IMR-90 (cell line): ENCODE data around the gene IL34. TPM values are rescaled to one million over a fixed set of nuclear protein-coding genes. Genes with fewer than 3 reads are reported as not detected.

Experiments used
- ATAC-seq: fragments of 200-7000 bp; cut with Tn5 transposase; 2 replicates; pipeline ENCODE4 v1.9.1; 2020; ENCODE audit warnings: low read depth, mild to moderate bottlenecking, moderate library complexity
- BruUV-seq: library from RNA; stranded (reverse); fragments of 400-500 nt; replicated peaks from 2 replicates; lab custom pipeline; 2021; lab: Mats Ljungman, UMichigan
- CTCF ChIA-PET: fragments of 300-600 bp; formaldehyde crosslinking; extraction: SDS; loops from one replicate; lab custom pipeline; 2021; ENCODE audit warnings: antibody characterized with exemption; lab: Yijun Ruan, JAX
- POLR2A ChIA-PET: fragments of 300-600 bp; sonication (Branson Sonifier 250); formaldehyde crosslinking; loops from one replicate; lab custom pipeline; 2022; ENCODE audit warnings: antibody characterized with exemption; ENCODE audit not compliant: unreplicated experiment; lab: Charles Lee
- DNase-seq: peaks from one replicate; pipeline ENCODE4 v3.0.0; 2013
- H2AFZ ChIP-seq: replicated peaks from 2 replicates; pipeline ENCODE3; 2013; ENCODE audit warnings: low read length, mild to moderate bottlenecking; ENCODE audit not compliant: poor library complexity
- H2AK5ac ChIP-seq: 2 replicates; pipeline ENCODE4 v1.6.1; 2013; ENCODE audit warnings: low read depth, low read length, inconsistent platforms
- H2AK9ac ChIP-seq: replicated peaks from 2 replicates; pipeline ENCODE3; 2013; ENCODE audit warnings: mild to moderate bottlenecking, low read depth, low read length, moderate library complexity; ENCODE audit not compliant: poor library complexity
- H2BK120ac ChIP-seq: 2 replicates; pipeline ENCODE4 v1.6.1; 2013; ENCODE audit warnings: low read depth, low read length, inconsistent platforms
- H2BK15ac ChIP-seq: 3 replicates; pipeline ENCODE4 v1.6.1; 2013; ENCODE audit warnings: low read depth, low read length, inconsistent platforms
- H2BK20ac ChIP-seq: 2 replicates; pipeline ENCODE4 v1.6.1; 2013; ENCODE audit warnings: low read depth, mild to moderate bottlenecking, inconsistent platforms, low read length, moderate library complexity
- H2BK5ac ChIP-seq: 2 replicates; pipeline ENCODE4 v1.6.1; 2013; ENCODE audit warnings: mild to moderate bottlenecking, low read depth, low read length, inconsistent platforms; ENCODE audit not compliant: poor library complexity, severe bottlenecking
- H3K14ac ChIP-seq: replicated peaks from 2 replicates; pipeline ENCODE4 v1.6.1; 2013; ENCODE audit warnings: low read depth, low read length, inconsistent platforms
- H3K18ac ChIP-seq: 2 replicates; pipeline ENCODE4 v1.6.1; 2013; ENCODE audit warnings: low read depth, low read length, control low read depth
- H3K23ac ChIP-seq: 2 replicates; pipeline ENCODE4 v1.6.1; 2013; ENCODE audit warnings: low read depth, low read length, inconsistent platforms
- H3K27ac ChIP-seq: 2 replicates; pipeline ENCODE4 v1.5.1; 2013; ENCODE audit warnings: mild to moderate bottlenecking, control low read depth, low read length; ENCODE audit not compliant: insufficient read depth
- H3K27me3 ChIP-seq: 2 replicates; pipeline ENCODE4 v1.6.1; 2013; ENCODE audit warnings: low read length; ENCODE audit not compliant: control insufficient read depth, insufficient read depth
- H3K36me3 ChIP-seq: 2 replicates; pipeline ENCODE4 v1.6.1; 2013; ENCODE audit warnings: low read length, mixed read lengths; ENCODE audit not compliant: control insufficient read depth, insufficient read depth
- H3K4ac ChIP-seq: 2 replicates; pipeline ENCODE4 v1.6.1; 2013; ENCODE audit warnings: low read depth, low read length, inconsistent platforms
- H3K4me1 ChIP-seq: 2 replicates; pipeline ENCODE4 v1.6.1; 2013; ENCODE audit warnings: low read length, mixed read lengths; ENCODE audit not compliant: control insufficient read depth, insufficient read depth
- H3K4me2 ChIP-seq: 2 replicates; pipeline ENCODE4 v1.6.1; 2013; ENCODE audit warnings: low read depth, mild to moderate bottlenecking, control low read depth, low read length, moderate library complexity
- H3K4me3 ChIP-seq: 2 replicates; pipeline ENCODE4 v1.5.1; 2013; ENCODE audit warnings: low read depth, mild to moderate bottlenecking, control low read depth, low read length, moderate library complexity; ENCODE audit not compliant: insufficient read depth
- H3K56ac ChIP-seq: 2 replicates; pipeline ENCODE4 v1.6.1; 2013; ENCODE audit warnings: low read length, inconsistent platforms; ENCODE audit not compliant: insufficient read depth; ENCODE audit errors: extremely low read depth
- H3K79me1 ChIP-seq, 2 experiments: 2 replicates each; pipeline ENCODE4 v1.6.1; 2013; ENCODE audit warnings: low read length in 2 of 2, inconsistent platforms in 1 of 2, low read depth in 1 of 2
- H3K9ac ChIP-seq: 2 replicates; pipeline ENCODE4 v1.6.1; 2013; ENCODE audit warnings: low read depth, low read length, control low read depth
- H3K9me1 ChIP-seq: 2 replicates; pipeline ENCODE4 v1.6.1; 2013; ENCODE audit warnings: low read length, inconsistent platforms; ENCODE audit not compliant: insufficient read depth
- H3K9me3 ChIP-seq: 2 replicates; pipeline ENCODE4 v1.6.1; 2013; ENCODE audit warnings: low read length; ENCODE audit not compliant: control insufficient read depth, insufficient read depth
- H4K20me1 ChIP-seq: 2 replicates; pipeline ENCODE4 v1.6.1; 2013; ENCODE audit warnings: low read length, inconsistent platforms; ENCODE audit not compliant: insufficient read depth
- H4K5ac ChIP-seq: 2 replicates; pipeline ENCODE4 v1.6.1; 2013; ENCODE audit warnings: mild to moderate bottlenecking, low read depth, low read length, control low read depth
- H4K8ac ChIP-seq, 2 experiments: 2 replicates each; pipeline ENCODE4 v1.6.1; 2013; ENCODE audit warnings: low read depth in 2 of 2, low read length in 2 of 2, control low read depth in 1 of 2, inconsistent platforms in 1 of 2
- H4K91ac ChIP-seq: 2 replicates; pipeline ENCODE4 v1.6.1; 2013; ENCODE audit warnings: low read depth, low read length, inconsistent platforms; ENCODE audit not compliant: insufficient read depth
- BHLHE40 ChIP-seq: fragments of 150-350 bp; IDR thresholded peaks from 2 replicates; pipeline ENCODE4 v1.6.1; 2016; ENCODE audit warnings: mild to moderate bottlenecking, low read depth, low read length
- CEBPB ChIP-seq: IDR thresholded peaks from 2 replicates; pipeline ENCODE4 v1.6.1; 2012; ENCODE audit warnings: low read depth, low read length, improper control_type of control experiment
- MAZ ChIP-seq: IDR thresholded peaks from 2 replicates; pipeline ENCODE4 v1.6.1; 2012; ENCODE audit warnings: low read depth, mild to moderate bottlenecking, low read length, improper control_type of control experiment, moderate library complexity, borderline replicate concordance
- MXI1 ChIP-seq: IDR thresholded peaks from 2 replicates; pipeline ENCODE4 v1.6.1; 2012; ENCODE audit warnings: low read depth, mild to moderate bottlenecking, low read length, moderate library complexity, borderline replicate concordance
- NFE2L2 ChIP-seq: fragments of 150-350 bp; IDR thresholded peaks from 2 replicates; pipeline ENCODE4 v1.6.1; 2016; ENCODE audit warnings: low read depth, mild to moderate bottlenecking, low read length
- RCOR1 ChIP-seq: IDR thresholded peaks from 2 replicates; pipeline ENCODE4 v1.6.1; 2012; ENCODE audit warnings: mild to moderate bottlenecking, low read length, improper control_type of control experiment; ENCODE audit not compliant: insufficient replicate concordance
- WGBS, 2 experiments: methylation state at CpG; one replicate each; pipeline versions ENCODE4 v1.1.5 to v1.1.7; 2013; ENCODE audit warnings: missing lambda C conversion rate in 2 of 2; ENCODE audit not compliant: insufficient read length in 1 of 2; ENCODE audit errors: extremely low coverage in 2 of 2; 5-methylcytosine and 5-hydroxymethylcytosine counted together
- dilution Hi-C: fragments of 300-500 bp; cut with HindIII; formaldehyde crosslinking; loops from one replicate; pipeline ENCODE4 v1.14.3; 2018; ENCODE audit warnings: low sequenced_read_pairs; ENCODE audit not compliant: unreplicated experiment
- in situ Hi-C: fragments of 300-500 bp; cut with MboI; formaldehyde crosslinking; loops from 3 replicates; pipeline ENCODE4 v1.14.3; 2019; ENCODE audit warnings: low sequenced_read_pairs, inconsistent platforms, mixed read lengths
- intact Hi-C: fragments of 100-400 bp; cut with micrococcal nuclease; formaldehyde crosslinking; loops from 2 replicates; pipeline ENCODE4 v1.10.0; 2022
- polyA plus RNA-seq, 3 experiments: library from polyadenylated mRNA; depleted of rRNA; stranded (reverse); fragments of >200 nt; gene quantifications; 2 replicates each; pipeline ENCODE4 v1.2.3, GENCODE V29; 2012; ENCODE audit warnings: low replicate concordance in 1 of 3
- total RNA-seq: library from RNA; depleted of rRNA; stranded (reverse); fragments of >200 nt; gene quantifications from 2 replicates; pipeline ENCODE4 v1.2.3, GENCODE V29; 2012

Gene IL34
- total and polyA plus RNA-seq, 2 of the 4 experiments (the other 2 are of a cell fraction) = 1.3 to 2.5 TPM

DNA sequence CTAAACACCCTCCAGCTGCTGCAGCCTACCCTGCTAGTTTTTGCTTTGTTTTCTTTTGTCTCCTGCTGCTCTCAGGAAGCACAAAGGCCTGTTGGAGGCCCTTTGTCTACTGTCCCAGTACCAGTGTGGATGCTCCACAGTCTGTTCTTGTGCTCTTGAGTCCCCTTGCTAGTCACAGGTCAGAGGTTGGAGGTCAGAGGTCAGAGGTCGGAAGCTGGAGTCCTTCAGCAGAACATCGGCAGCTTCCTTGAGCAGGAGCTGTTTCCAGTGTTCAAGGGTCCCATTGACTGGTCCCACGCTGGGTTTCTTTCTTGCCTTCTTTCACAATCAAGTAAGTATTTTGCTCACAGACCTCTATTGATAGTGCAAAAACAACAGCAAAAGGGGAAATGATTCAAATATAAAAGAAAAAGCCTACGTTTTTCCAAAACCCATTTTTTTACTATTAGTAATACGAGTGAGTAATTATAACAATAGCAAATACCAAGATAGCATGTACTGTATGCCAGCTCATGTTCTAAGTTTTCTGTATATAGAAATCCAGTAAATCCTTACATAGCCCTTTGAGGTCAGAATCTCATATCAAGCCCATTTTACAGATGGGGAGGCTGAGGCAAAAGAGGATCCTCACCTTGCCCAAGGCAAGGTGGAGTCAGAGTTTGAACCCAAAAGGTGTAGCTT is 10.9 kb upstream of the IL34 start:
- ATAC-seq (peak; percentile 56), DNase-seq (peak; percentile 84)
- H2AK9ac ChIP-seq = peak overlapping the region; percentile 91
- intact Hi-C loops (loop anchor here (5.0 kb wide), 2 partner anchors 43 to 63 kb away; no protein-coding TSS in a partner anchor), dilution Hi-C loops (no loop called here), in situ Hi-C loops (no loop called here)
- no CpG with 5 or more reads among the region's 5 CpGs for WGBS, 2 experiments
- H2BK120ac ChIP-seq = peak overlapping the region; percentile 94
- peaks cover 5% of the 10 kb centered on the region for H3K9me3 ChIP-seq
- H3K4ac ChIP-seq = peak overlapping the region; percentile 97
- H3K23ac ChIP-seq = peak overlapping the region; percentile 85
- peak overlapping the region; percentile 22; the same call in 1 of the 2 replicates for H3K9ac ChIP-seq
- TF ChIP-seq MAZ = no peak
- TF ChIP-seq MXI1 = no peak
- 0 out of 2 replicates have a peak, but pooled peaks have one; percentile 4 for TF ChIP-seq BHLHE40
- TF ChIP-seq RCOR1 = peak; percentile 99
- no peak for TF ChIP-seq NFE2L2
- TF ChIP-seq CEBPB = peak; percentile 80
- peak overlapping the region; percentile 93 for H4K5ac ChIP-seq
- H3K4me1 ChIP-seq = peaks cover 11% of the 10 kb centered on the region
- no peak overlapping the region for H3K4me3 ChIP-seq
- H4K20me1 ChIP-seq = peaks cover 5% of the 10 kb centered on the region; the same call in 1 of the 2 replicates
- no peaks in the 10 kb centered on the region for H3K79me1 ChIP-seq
- peak overlapping the region; percentile 97 for H3K14ac ChIP-seq
- peak overlapping the region; percentile 77 for H3K27ac ChIP-seq
- ChIA-PET CTCF (interaction anchor here (0.6 to 1.8 kb wide), 3 partner anchors 9 to 84 kb away, joined by 3 to 5 read pairs (median 4); no protein-coding TSS in a partner anchor), POLR2A (no interaction called here)
- peak overlapping the region; percentile 50 to 96; a peak in 3 of 4 replicates for H4K8ac ChIP-seq
- H4K91ac ChIP-seq = peak overlapping the region; percentile 88
- peak overlapping the region; percentile 95 for H2BK5ac ChIP-seq
- H2AK5ac ChIP-seq = peak overlapping the region; percentile 93
- peak overlapping the region; percentile 87 for H3K4me2 ChIP-seq
- H3K36me3 ChIP-seq = no peaks in the 10 kb centered on the region
- no peaks in the 10 kb centered on the region for H3K27me3 ChIP-seq
- peak overlapping the region; percentile 76 for H2BK15ac ChIP-seq
- peaks cover 9% of the 10 kb centered on the region for H3K9me1 ChIP-seq
- peak overlapping the region; percentile 50 for H3K56ac ChIP-seq
- H3K18ac ChIP-seq = peak overlapping the region; percentile 98
- no TSS peak for BruUV-seq
- H2AFZ ChIP-seq = peak overlapping the region; percentile 73
- H2BK20ac ChIP-seq = peak overlapping the region; percentile 92
